NB4 (cell line): ENCODE results near the gene LDAH.

Experiments
- CTCF ChIP-seq: IDR thresholded peaks from one replicate; pipeline ENCODE4 v1.5.1; 2012; ENCODE audit warnings: low read depth, low read length
- MAX ChIP-seq: IDR thresholded peaks from 2 replicates; pipeline ENCODE4 v1.6.1; 2011; ENCODE audit warnings: low read depth, low read length
- MYC ChIP-seq: IDR thresholded peaks from 2 replicates; pipeline ENCODE4 v1.6.1; 2011; ENCODE audit warnings: low read depth, low read length
- POLR2A ChIP-seq: IDR thresholded peaks from 2 replicates; pipeline ENCODE4 v1.6.1; 2011; ENCODE audit warnings: mild to moderate bottlenecking; ENCODE audit not compliant: insufficient read length; ENCODE audit errors: extremely low read depth

- TF ChIP-seq CTCF = no peak
- no peak for TF ChIP-seq POLR2A
- TF ChIP-seq MAX = no peak
- TF ChIP-seq MYC = no peak
These were observed 25.8 kb downstream of the LDAH start for GRCh38 chr2:20797096-20797495.
